ENCODE data around the gene MCOLN3.

MCOLN3 gene

GRCh38 chr1:84998642-84999280 is 49.5 kb downstream of the MCOLN3 start:
- TF ChIP-seq ZNF121 (tag by site-specific recombination; IDR thresholded peaks at IDR 0.05): peak; percentile 97
- TF ChIP-seq ZNF175 (tag by site-specific recombination; IDR thresholded peaks at IDR 0.05): no peak
- Histone ChIP-seq H3K4me1 (ENCODE audit: control insufficient read depth, insufficient read depth, low read length) (no peaks in the 10 kb centered on the region), H3K4me3 (ENCODE audit: low read depth, low read length) (no peak overlapping the region), H3K9me3 (ENCODE audit: control insufficient read depth, insufficient read depth, low read depth, low read length) (no peaks in the 10 kb centered on the region), H3K36me3 (ENCODE audit: control insufficient read depth in 2 of 2, insufficient read depth in 1 of 2, low read length in 2 of 2) (no peaks in the 10 kb centered on the region), H3K27ac (ENCODE audit: extremely low read depth, low read depth, low read length) (no peak overlapping the region)
- POLR2A ChIA-PET: no interaction called here
- CTCF ChIA-PET: no interaction called here

- Histone ChIP-seq H3K27ac (ENCODE audit: extremely low read depth, low read depth, low read length) (no peak overlapping the region; the same call in 1 of the 2 replicates), H3K4me1 (ENCODE audit: control insufficient read depth, insufficient read depth, low read length) (no peaks in the 10 kb centered on the region), H3K4me3 (ENCODE audit: low read depth, low read length) (peak overlapping the region; percentile 59), H3K9me3 (ENCODE audit: control insufficient read depth, insufficient read depth, low read depth, low read length) (no peaks in the 10 kb centered on the region), H3K36me3 (ENCODE audit: control insufficient read depth in 2 of 2, insufficient read depth in 1 of 2, low read length in 2 of 2) (no peaks in the 10 kb centered on the region)
- POLR2A ChIA-PET: interaction anchor here (1.5 kb wide), 1 partner anchor 278 kb away, joined by 5 read pairs; the partner anchor contains the start of gene BCL10
- CTCF ChIA-PET: no interaction called here
- no peak for TF ChIP-seq ZNF211 (tag by site-specific recombination; IDR thresholded peaks at IDR 0.05; ENCODE audit: low read depth)
- TF ChIP-seq ZBTB10 (tag by site-specific recombination; IDR thresholded peaks at IDR 0.05): 0 out of 2 replicates have a peak, but pooled peaks have one; percentile 2
Observed at GRCh38 chr1:84997667-84998600, 50.4 kb downstream of the MCOLN3 start.

DNA sequence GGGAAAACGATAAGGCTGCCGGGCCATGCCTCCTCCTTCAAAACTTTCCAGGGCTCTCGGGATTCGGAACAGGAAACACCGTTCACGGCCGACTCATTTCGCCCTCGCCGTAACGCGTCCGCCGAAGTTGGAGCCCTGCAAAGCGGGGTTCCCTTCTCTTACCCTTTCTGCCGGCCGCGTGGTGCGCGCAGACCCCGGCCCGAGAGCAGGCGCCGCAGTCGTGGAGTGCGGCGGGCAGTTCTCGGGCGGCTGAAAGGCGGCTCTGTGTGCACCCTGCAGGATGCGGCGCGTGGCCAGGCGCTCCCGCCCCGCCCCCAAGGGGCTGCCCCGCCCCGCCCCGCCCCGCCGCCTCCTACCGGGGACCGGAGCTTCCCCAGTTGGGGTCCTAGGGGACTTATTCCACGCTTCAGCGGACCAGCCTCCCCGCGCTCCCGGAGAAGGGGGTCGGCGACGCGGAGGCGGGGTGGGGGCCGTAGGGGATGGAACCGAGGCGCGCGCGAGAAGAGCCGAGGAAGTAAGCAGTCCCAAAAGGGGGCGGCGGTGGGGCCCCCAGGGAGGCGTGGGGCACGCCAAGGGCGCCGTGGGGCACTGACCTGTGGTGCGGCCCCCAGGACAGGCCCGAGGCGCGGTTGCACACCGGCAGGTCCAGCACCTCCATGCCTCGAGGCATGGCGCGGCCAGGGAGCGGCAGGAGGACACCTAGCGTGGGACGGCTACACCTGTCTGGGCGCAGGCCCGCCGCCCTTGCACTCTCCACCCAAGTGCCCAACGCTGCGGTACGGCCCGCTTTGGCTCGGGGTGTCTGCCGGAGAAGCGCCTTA is 51.2 kb downstream of the MCOLN3 start, which contains the start of gene MCOLN2:
TSS of gene MCOLN2 (minus strand) at position 268 of the 821 bp plus-strand sequence. CDS start at position 27, 241 bp downstream.
- peak within 1 kb of the TSS; percentile 49; the same call in 1 of the 2 replicates for H3K27ac ChIP-seq (ENCODE audit: extremely low read depth, low read depth, low read length)
- no peaks in the 10 kb centered on the region for H3K36me3 ChIP-seq (ENCODE audit: control insufficient read depth in 2 of 2, insufficient read depth in 1 of 2, low read length in 2 of 2)
- no peaks in the 10 kb centered on the region for H3K9me3 ChIP-seq (ENCODE audit: control insufficient read depth, insufficient read depth, low read depth, low read length)
- H3K4me3 ChIP-seq (ENCODE audit: low read depth, low read length): peak within 1 kb of the TSS; percentile 59
- CTCF ChIA-PET: interaction anchor here (1.8 kb wide), 1 partner anchor 52 kb away, joined by 4 read pairs; no protein-coding TSS in a partner anchor
- POLR2A ChIA-PET: interaction anchor here (1.5 kb wide), 1 partner anchor 279 kb away, joined by 5 read pairs; the partner anchor contains the start of gene BCL10
- H3K4me1 ChIP-seq (ENCODE audit: control insufficient read depth, insufficient read depth, low read length): no peaks in the 10 kb centered on the region
- TF ChIP-seq ZNF596 (tag by site-specific recombination; IDR thresholded peaks at IDR 0.05) (no peak), ZNF585B (tag by site-specific recombination; IDR thresholded peaks at IDR 0.05) (no peak), ZNF792 (tag by site-specific recombination; IDR thresholded peaks at IDR 0.05) (no peak), ZBTB1 (tag by site-specific recombination; IDR thresholded peaks at IDR 0.05) (no peak), TCF7L2 (IDR thresholded peaks at IDR 0.05; ENCODE audit: borderline replicate concordance, low read depth, low read length) (no peak), OVOL3 (tag by site-specific recombination; IDR thresholded peaks at IDR 0.05) (no peak), ZNF623 (tag by site-specific recombination; IDR thresholded peaks at IDR 0.05) (no peak), ZNF211 (tag by site-specific recombination; IDR thresholded peaks at IDR 0.05; ENCODE audit: low read depth) (no peak), CTCF (tag by site-specific recombination; IDR thresholded peaks at IDR 0.05) (no peak; the same call in 1 of the 2 replicates), ZNF221 (tag by site-specific recombination; IDR thresholded peaks at IDR 0.05; ENCODE audit: borderline replicate concordance) (no peak), ZNF645 (tag by site-specific recombination; IDR thresholded peaks at IDR 0.05) (no peak), KLF1 (tag by site-specific recombination; IDR thresholded peaks at IDR 0.05) (peak; percentile 62), KLF9 (tag by site-specific recombination; IDR thresholded peaks at IDR 0.05; ENCODE audit: low read depth) (no peak)
- TF ChIP-seq, protein P1, sequence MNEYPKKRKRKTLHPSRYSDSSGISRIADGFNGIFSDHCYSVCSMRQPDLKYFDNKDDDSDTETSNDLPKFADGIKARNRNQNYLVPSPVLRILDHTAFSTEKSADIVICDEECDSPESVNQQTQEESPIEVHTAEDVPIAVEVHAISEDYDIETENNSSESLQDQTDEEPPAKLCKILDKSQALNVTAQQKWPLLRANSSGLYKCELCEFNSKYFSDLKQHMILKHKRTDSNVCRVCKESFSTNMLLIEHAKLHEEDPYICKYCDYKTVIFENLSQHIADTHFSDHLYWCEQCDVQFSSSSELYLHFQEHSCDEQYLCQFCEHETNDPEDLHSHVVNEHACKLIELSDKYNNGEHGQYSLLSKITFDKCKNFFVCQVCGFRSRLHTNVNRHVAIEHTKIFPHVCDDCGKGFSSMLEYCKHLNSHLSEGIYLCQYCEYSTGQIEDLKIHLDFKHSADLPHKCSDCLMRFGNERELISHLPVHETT (tag by site-specific recombination; IDR thresholded peaks at IDR 0.05): no peak
- TF ChIP-seq, protein P2, sequence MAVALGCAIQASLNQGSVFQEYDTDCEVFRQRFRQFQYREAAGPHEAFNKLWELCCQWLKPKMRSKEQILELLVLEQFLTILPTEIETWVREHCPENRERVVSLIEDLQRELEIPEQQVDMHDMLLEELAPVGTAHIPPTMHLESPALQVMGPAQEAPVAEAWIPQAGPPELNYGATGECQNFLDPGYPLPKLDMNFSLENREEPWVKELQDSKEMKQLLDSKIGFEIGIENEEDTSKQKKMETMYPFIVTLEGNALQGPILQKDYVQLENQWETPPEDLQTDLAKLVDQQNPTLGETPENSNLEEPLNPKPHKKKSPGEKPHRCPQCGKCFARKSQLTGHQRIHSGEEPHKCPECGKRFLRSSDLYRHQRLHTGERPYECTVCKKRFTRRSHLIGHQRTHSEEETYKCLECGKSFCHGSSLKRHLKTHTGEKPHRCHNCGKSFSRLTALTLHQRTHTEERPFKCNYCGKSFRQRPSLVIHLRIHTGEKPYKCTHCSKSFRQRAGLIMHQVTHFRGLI (tag by site-specific recombination; IDR thresholded peaks at IDR 0.05): no peak
